ENCODE data around the gene RHBDF1.

- TF ChIP-seq TCF12 (IDR thresholded peaks at IDR 0.05; ENCODE audit: low read depth): no peak
- TF ChIP-seq EP300 (IDR thresholded peaks at IDR 0.05; ENCODE audit: borderline replicate concordance): no peak
- no peak for TF ChIP-seq TAF1 (IDR thresholded peaks at IDR 0.05; ENCODE audit: low read depth)
- TF ChIP-seq REST (IDR thresholded peaks at IDR 0.05; ENCODE audit: low read depth): no peak
- no peak for TF ChIP-seq ZBTB7A (IDR thresholded peaks at IDR 0.05; ENCODE audit: low read depth)
- TF ChIP-seq RAD21 (IDR thresholded peaks at IDR 0.05; ENCODE audit: low read depth): no peak
- no peak for TF ChIP-seq FOXM1 (IDR thresholded peaks at IDR 0.05; ENCODE audit: borderline replicate concordance, low read depth)
- no peak for TF ChIP-seq USF1 (IDR thresholded peaks at IDR 0.05)
- no peak for TF ChIP-seq MAX (IDR thresholded peaks at IDR 0.05)
- no peak for TF ChIP-seq YY1 (IDR thresholded peaks at IDR 0.05; ENCODE audit: low read depth)
- no peak for TF ChIP-seq CEBPB (IDR thresholded peaks at IDR 0.05)
- no peak for TF ChIP-seq EGR1 (IDR thresholded peaks at IDR 0.05)
- no peak for TF ChIP-seq NFIC (IDR thresholded peaks at IDR 0.05)
- TF ChIP-seq TEAD4 (IDR thresholded peaks at IDR 0.05): no peak
Observed at GRCh38 chr16:57711-58110, 14.7 kb downstream of the RHBDF1 start.
